H1 (cell line): ENCODE measurements around the gene ARHGEF11. TPM values are rescaled to one million over a fixed set of nuclear protein-coding genes. Genes with fewer than 3 reads are reported as not detected.

Experiments used
- CTCF ChIA-PET: fragments of 300-600 bp; sonication (Branson Sonifier 250); formaldehyde crosslinking; loops from one replicate; lab custom pipeline; 2021; ENCODE audit not compliant: partially characterized antibody; lab: Charles Lee
- POLR2A ChIA-PET: fragments of 300-600 bp; sonication (Branson Sonifier 250); formaldehyde crosslinking; loops from one replicate; lab custom pipeline; 2021; ENCODE audit warnings: inconsistent platforms; ENCODE audit not compliant: partially characterized antibody; lab: Charles Lee
- DNase-seq, 2 experiments: peaks; one replicate each; pipeline versions ENCODE4 v3.0.0 to v3.0.0-alpha.2; 2010 to 2022; ENCODE audit warnings: low spot score in 2 of 2, low read depth in 1 of 2, mixed read lengths in 1 of 2
- FAIRE-seq: peaks from 2 replicates; lab custom pipeline; 2011; peaks lifted over from hg19 to GRCh38; lab: Jason Lieb, UNC
- H2AFZ ChIP-seq: 2 replicates; pipeline ENCODE4 v1.8.1; 2012; ENCODE audit warnings: low read length, inconsistent platforms
- H2AK5ac ChIP-seq: 2 replicates; pipeline ENCODE4 v1.6.1; 2013; ENCODE audit warnings: low read depth, low read length
- H2BK120ac ChIP-seq: replicated peaks from 2 replicates; pipeline ENCODE3; 2013; ENCODE audit warnings: low read depth, low read length, inconsistent platforms
- H2BK12ac ChIP-seq: 2 replicates; pipeline ENCODE4 v1.6.1; 2013; ENCODE audit warnings: low read depth, low read length
- H2BK15ac ChIP-seq: 2 replicates; pipeline ENCODE4 v1.6.1; 2013; ENCODE audit warnings: low read length
- H2BK20ac ChIP-seq: 2 replicates; pipeline ENCODE4 v1.6.1; 2013; ENCODE audit warnings: low read length
- H2BK5ac ChIP-seq: 2 replicates; pipeline ENCODE4 v1.6.1; 2013; ENCODE audit warnings: low read depth, low read length
- H3K14ac ChIP-seq: 2 replicates; pipeline ENCODE4 v1.6.1; 2013; ENCODE audit warnings: inconsistent platforms; ENCODE audit not compliant: insufficient read length
- H3K18ac ChIP-seq: 2 replicates; pipeline ENCODE4 v1.6.1; 2013; ENCODE audit warnings: low read length; ENCODE audit errors: extremely low read depth
- H3K23ac ChIP-seq: 2 replicates; pipeline ENCODE4 v1.6.1; 2013; ENCODE audit warnings: inconsistent platforms; ENCODE audit not compliant: insufficient read length
- H3K23me2 ChIP-seq: 2 replicates; pipeline ENCODE4 v1.6.1; 2013; ENCODE audit warnings: low read depth, low read length
- H3K27ac ChIP-seq: 2 replicates; pipeline ENCODE4 v1.6.1; 2011; ENCODE audit warnings: low read depth, low read length, inconsistent platforms
- H3K27me3 ChIP-seq, 4 experiments: replicated peaks in 1 of 4; 1 replicate in 1 of 4; 2 replicates in 3 of 4; pipeline versions ENCODE4 v1.6.1 to v1.8.1; 2011 to 2013; ENCODE audit warnings: low read length in 3 of 4, mild to moderate bottlenecking in 3 of 4, inconsistent platforms in 2 of 4, mixed read lengths in 2 of 4, moderate library complexity in 1 of 4; ENCODE audit not compliant: control insufficient read depth in 3 of 4, insufficient read depth in 3 of 4; ENCODE audit errors: extremely low read depth in 1 of 4
- H3K36me3 ChIP-seq, 4 experiments: 2 replicates each; pipeline versions ENCODE4 v1.6.1 to v1.8.1; 2011 to 2013; ENCODE audit warnings: mild to moderate bottlenecking in 4 of 4, low read length in 3 of 4, moderate library complexity in 2 of 4, control low read depth in 1 of 4, inconsistent platforms in 1 of 4; ENCODE audit not compliant: insufficient read depth in 4 of 4, control insufficient read depth in 2 of 4
- H3K4ac ChIP-seq: replicated peaks from 2 replicates; pipeline ENCODE3; 2013; ENCODE audit warnings: low read length, low read depth, mixed read lengths, inconsistent platforms; ENCODE audit not compliant: insufficient read length
- H3K4me1 ChIP-seq, 4 experiments: replicated peaks in 1 of 4; 1 replicate in 1 of 4; 2 replicates in 3 of 4; pipeline versions ENCODE4 v1.6.1 to v1.8.1; 2011 to 2013; ENCODE audit warnings: low read length in 3 of 4, inconsistent platforms in 2 of 4, mixed read lengths in 1 of 4; ENCODE audit not compliant: insufficient read depth in 4 of 4, control insufficient read depth in 3 of 4
- H3K4me2 ChIP-seq, 2 experiments: 2 replicates each; pipeline versions ENCODE4 v1.6.1 to v1.8.1; 2011 to 2013; ENCODE audit warnings: low read depth in 2 of 2, low read length in 2 of 2, control low read depth in 1 of 2, inconsistent platforms in 1 of 2, mild to moderate bottlenecking in 1 of 2; ENCODE audit not compliant: insufficient read depth in 1 of 2
- H3K4me3 ChIP-seq, 4 experiments: fragments of 200-600, 300-600 bp in 1 of 4; sonication (generic), shearing (Covaris generic), sonication (Bioruptor Twin) in 1 of 4; 2 replicates each; pipeline versions ENCODE4 v1.5.1 to v1.8.1; 2011 to 2016; ENCODE audit warnings: low read length in 4 of 4, low read depth in 3 of 4, control low read depth in 2 of 4, inconsistent platforms in 2 of 4, mild to moderate bottlenecking in 2 of 4, mixed read lengths in 1 of 4, moderate library complexity in 1 of 4; ENCODE audit not compliant: insufficient read depth in 2 of 4; ENCODE audit errors: extremely low read depth in 1 of 4
- H3K56ac ChIP-seq: replicated peaks from 2 replicates; pipeline ENCODE3; 2013; ENCODE audit warnings: low read depth, mild to moderate bottlenecking, mixed read lengths, low read length, inconsistent platforms; ENCODE audit not compliant: insufficient read length
- H3K79me1 ChIP-seq: 2 replicates; pipeline ENCODE4 v1.6.1; 2013; ENCODE audit warnings: low read depth, low read length, control low read depth
- H3K79me2 ChIP-seq, 2 experiments: 2 replicates each; pipeline versions ENCODE4 v1.6.1 to v1.8.1; 2012 to 2013; ENCODE audit warnings: low read length in 2 of 2, mild to moderate bottlenecking in 2 of 2, inconsistent platforms in 1 of 2; ENCODE audit not compliant: insufficient read depth in 2 of 2, control insufficient read depth in 1 of 2
- H3K9ac ChIP-seq, 4 experiments: replicated peaks in 1 of 4; 1 replicate in 1 of 4; 2 replicates in 3 of 4; pipeline versions ENCODE4 v1.6.1 to v1.8.1; 2011 to 2013; ENCODE audit warnings: low read depth in 3 of 4, low read length in 3 of 4, control low read depth in 2 of 4, mild to moderate bottlenecking in 2 of 4, moderate library complexity in 2 of 4, inconsistent platforms in 1 of 4; ENCODE audit errors: extremely low read depth in 1 of 4
- H3K9me3 ChIP-seq, 2 experiments: 2 replicates each; pipeline versions ENCODE4 v1.6.1 to v1.8.1; 2012 to 2013; ENCODE audit warnings: mild to moderate bottlenecking in 2 of 2, moderate library complexity in 2 of 2, control low read depth in 1 of 2, inconsistent platforms in 1 of 2, low read depth in 1 of 2, low read length in 1 of 2, mixed read lengths in 1 of 2; ENCODE audit not compliant: insufficient read depth in 2 of 2
- H4K20me1 ChIP-seq, 2 experiments: replicated peaks in 1 of 2; 2 replicates each; pipeline versions ENCODE3 to v1.8.1; 2011 to 2013; ENCODE audit warnings: inconsistent platforms in 2 of 2, low read length in 2 of 2, mild to moderate bottlenecking in 1 of 2; ENCODE audit not compliant: insufficient read depth in 2 of 2, control insufficient read depth in 1 of 2
- H4K5ac ChIP-seq: 2 replicates; pipeline ENCODE4 v1.6.1; 2013; ENCODE audit warnings: low read length, low read depth, mixed read lengths, inconsistent platforms; ENCODE audit not compliant: insufficient read length
- H4K8ac ChIP-seq: 2 replicates; pipeline ENCODE4 v1.8.0; 2013; ENCODE audit warnings: mild to moderate bottlenecking, moderate library complexity, low read length, inconsistent platforms; ENCODE audit not compliant: insufficient read depth; ENCODE audit errors: extremely low read depth
- H4K91ac ChIP-seq: replicated peaks from 2 replicates; pipeline ENCODE3; 2013; ENCODE audit warnings: low read length, mixed read lengths, inconsistent platforms; ENCODE audit not compliant: insufficient read length
- CBX8 ChIP-seq: fragments of 300-800, 300-1000 bp; sonication (generic); IDR thresholded peaks from 2 replicates; pipeline ENCODE4 v1.7.1; 2016; ENCODE audit warnings: low read depth, low read length, borderline replicate concordance
- CHD1 ChIP-seq: IDR thresholded peaks from 2 replicates; pipeline ENCODE4 v1.6.1; 2012; ENCODE audit warnings: low read depth, low read length, improper control_type of control experiment
- EGR1 ChIP-seq: IDR thresholded peaks from 2 replicates; pipeline ENCODE4 v1.6.1; 2011; ENCODE audit warnings: low read depth, low read length, borderline replicate concordance
- EP300 ChIP-seq, 2 experiments: IDR thresholded peaks; 1 replicate in 1 of 2; 2 replicates in 1 of 2; pipeline ENCODE4 v1.6.1; 2011 to 2012; ENCODE audit warnings: low read depth in 2 of 2, low read length in 2 of 2, mild to moderate bottlenecking in 2 of 2, borderline replicate concordance in 1 of 2, inconsistent platforms in 1 of 2, moderate library complexity in 1 of 2
- GABPA ChIP-seq: IDR thresholded peaks from 2 replicates; pipeline ENCODE4 v1.6.1; 2011; ENCODE audit warnings: mild to moderate bottlenecking, low read length, moderate library complexity, borderline replicate concordance; ENCODE audit not compliant: insufficient read depth
- JUN ChIP-seq: IDR thresholded peaks from 2 replicates; pipeline ENCODE4 v1.6.1; 2011; ENCODE audit warnings: low read depth, mild to moderate bottlenecking, improper control_type of control experiment, low read length
- MAFK ChIP-seq: IDR thresholded peaks from 2 replicates; pipeline ENCODE4 v1.6.1; 2012; ENCODE audit warnings: low read depth, mild to moderate bottlenecking, improper control_type of control experiment, low read length
- SP2 ChIP-seq: IDR thresholded peaks from 2 replicates; pipeline ENCODE4 v1.6.1; 2012; ENCODE audit warnings: mild to moderate bottlenecking, low read length, inconsistent platforms
- WGBS, 2 experiments: shearing (Covaris generic) in 1 of 2; methylation state at CpG; one replicate each; pipeline versions ENCODE4 v1.1.6 to v1.1.7; 2013 to 2015; ENCODE audit warnings: low lambda C conversion rate in 2 of 2, mixed read lengths in 2 of 2, inconsistent platforms in 1 of 2, low coverage in 1 of 2, missing lambda C conversion rate in 1 of 2; ENCODE audit not compliant: insufficient replicate concordance in 2 of 2, insufficient coverage in 1 of 2, insufficient read length in 1 of 2; ENCODE audit errors: extremely low coverage in 1 of 2, missing lambda C conversion rate in 1 of 2; 5-methylcytosine and 5-hydroxymethylcytosine counted together
- polyA plus RNA-seq, 7 experiments: library from polyadenylated mRNA; depleted of rRNA in 3 of 7; stranded (reverse) in 5 of 7; unstranded in 2 of 7; fragments of >200 nt in 5 of 7; fragments of 200-250 nt in 2 of 7; gene quantifications; 1 replicate in 5 of 7; 2 replicates in 1 of 7; 4 replicates in 1 of 7; pipeline versions ENCODE4 v1.2.1 to v1.2.3, GENCODE V29; 2011 to 2013; ENCODE audit warnings: missing spikeins in 2 of 7, mixed read lengths in 2 of 7
- total RNA-seq: library from RNA; stranded (reverse); fragmentation: NEBNext Ultra II Directional; extraction: Animal tissue kit (Norgen Biotek cat#: 25700); gene quantifications from 2 replicates; pipeline ENCODE4 v1.2.1, GENCODE V29; 2021
- TF ChIP-seq, protein P1 (sequence below): IDR thresholded peaks from 2 replicates; pipeline ENCODE4 v1.6.1; 2011; ENCODE audit warnings: low read depth, mild to moderate bottlenecking, low read length; ENCODE audit not compliant: insufficient read depth
- TF ChIP-seq, protein P2 (sequence below): IDR thresholded peaks from 2 replicates; pipeline ENCODE4 v1.6.1; 2011; ENCODE audit warnings: low read length, improper control_type of control experiment

ARHGEF11 gene
- total and polyA plus RNA-seq, 2 of the 8 experiments (the other 6 are each of a cell fraction or from before 2014, with no cell fraction given): 19.9 to 33.1 TPM

DNA sequence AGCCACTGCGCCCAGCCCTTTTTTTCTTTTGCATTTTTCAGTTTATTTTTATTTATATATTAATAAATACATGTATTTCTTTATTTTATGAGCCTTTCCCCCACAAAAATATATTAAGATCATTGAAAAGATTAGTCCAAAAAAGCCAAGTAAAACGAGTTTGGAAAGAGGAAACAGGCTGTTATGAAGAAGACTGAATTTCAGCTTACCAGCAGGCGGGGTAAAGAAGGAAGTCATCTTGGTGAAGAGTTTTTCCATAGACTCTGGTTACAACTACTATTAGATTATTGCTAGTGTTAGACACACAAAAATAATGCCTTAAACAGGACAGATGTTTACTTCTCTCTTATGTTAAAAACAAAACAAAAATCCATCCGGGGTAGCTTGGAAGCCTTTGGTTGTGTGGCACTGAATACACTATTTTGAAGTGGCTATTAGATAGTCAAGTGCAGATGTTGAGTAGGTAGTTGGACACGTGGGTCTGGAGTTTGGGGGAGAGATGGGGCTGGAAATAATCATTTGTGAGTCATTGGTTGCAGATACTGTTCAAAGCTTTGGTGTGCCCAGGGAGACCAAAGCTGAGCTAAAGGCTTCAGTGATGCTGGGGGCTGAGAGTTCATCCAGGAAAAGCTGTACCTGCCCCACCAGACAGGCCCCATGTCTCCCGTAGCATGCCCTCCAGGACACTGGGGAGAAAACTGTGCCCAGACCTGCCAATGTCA is 133.8 kb downstream of the ARHGEF11 start:
- DNase-seq (no peak), FAIRE-seq (no peak)
- no peak overlapping the region for H3K4me2 ChIP-seq
- H3K14ac ChIP-seq: no peak overlapping the region
- H3K27ac ChIP-seq: no peak overlapping the region
- H2BK120ac ChIP-seq: no peak overlapping the region
- H3K56ac ChIP-seq: no peak overlapping the region
- no peaks in the 10 kb centered on the region for H3K36me3 ChIP-seq
- no peak overlapping the region for H4K91ac ChIP-seq
- no peak overlapping the region for H2BK5ac ChIP-seq
- H2BK20ac ChIP-seq: no peak overlapping the region
- H3K27me3 ChIP-seq: peaks cover 0 to 15% (median 11%) of the 10 kb centered on the region in 4 experiments; a peak in 6 of 7 replicates
- 75% methylated on average over 6 of the region's 6 CpGs; no CpG with 5 or more reads in 1 of the 2 experiments for WGBS, 2 experiments
- H4K8ac ChIP-seq: no peak overlapping the region
- H2AK5ac ChIP-seq: no peak overlapping the region
- CTCF ChIA-PET: interaction anchor here (0.9 to 4.5 kb wide), 11 partner anchors 7 to 223 kb away, joined by 3 to 73 read pairs (median 5); no protein-coding TSS in a partner anchor
- no peak overlapping the region for H2BK15ac ChIP-seq
- no peaks in the 10 kb centered on the region for H3K9me3 ChIP-seq
- H3K9ac ChIP-seq: no peak overlapping the region
- no peak overlapping the region for H2AFZ ChIP-seq
- no peak overlapping the region for H2BK12ac ChIP-seq
- no peak overlapping the region for H3K4ac ChIP-seq
- no peak overlapping the region for H3K4me3 ChIP-seq
- no peak overlapping the region for H3K23ac ChIP-seq
- H3K18ac ChIP-seq: no peak overlapping the region
- peaks cover 3% of the 10 kb centered on the region; the same call in 1 of the 2 replicates for H3K23me2 ChIP-seq
- peaks cover 0 to 6% of the 10 kb centered on the region in 2 experiments for H4K20me1 ChIP-seq
- POLR2A ChIA-PET: interaction anchor here (0.7 kb wide), 1 partner anchor 12 kb away, joined by 3 read pairs; no protein-coding TSS in a partner anchor
- H3K79me1 ChIP-seq: no peaks in the 10 kb centered on the region
- H3K4me1 ChIP-seq: peaks cover 2 to 12% (median 10%) of the 10 kb centered on the region in 4 experiments
- no peaks in the 10 kb centered on the region for H3K79me2 ChIP-seq
- no peak overlapping the region for H4K5ac ChIP-seq
- TF ChIP-seq JUN: no peak
- TF ChIP-seq MAFK: no peak
- TF ChIP-seq GABPA: no peak
- TF ChIP-seq CHD1: no peak
- no peak for TF ChIP-seq CBX8
- TF ChIP-seq SP2: no peak
- TF ChIP-seq, protein P1, sequence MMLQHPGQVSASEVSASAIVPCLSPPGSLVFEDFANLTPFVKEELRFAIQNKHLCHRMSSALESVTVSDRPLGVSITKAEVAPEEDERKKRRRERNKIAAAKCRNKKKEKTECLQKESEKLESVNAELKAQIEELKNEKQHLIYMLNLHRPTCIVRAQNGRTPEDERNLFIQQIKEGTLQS: no peak
- TF ChIP-seq EP300 (IDR thresholded peaks at IDR 0.05; ENCODE audit: borderline replicate concordance in 1 of 2, low read depth in 2 of 2, low read length in 2 of 2): no peak
- TF ChIP-seq, protein P2, sequence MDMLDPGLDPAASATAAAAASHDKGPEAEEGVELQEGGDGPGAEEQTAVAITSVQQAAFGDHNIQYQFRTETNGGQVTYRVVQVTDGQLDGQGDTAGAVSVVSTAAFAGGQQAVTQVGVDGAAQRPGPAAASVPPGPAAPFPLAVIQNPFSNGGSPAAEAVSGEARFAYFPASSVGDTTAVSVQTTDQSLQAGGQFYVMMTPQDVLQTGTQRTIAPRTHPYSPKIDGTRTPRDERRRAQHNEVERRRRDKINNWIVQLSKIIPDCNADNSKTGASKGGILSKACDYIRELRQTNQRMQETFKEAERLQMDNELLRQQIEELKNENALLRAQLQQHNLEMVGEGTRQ: no peak
- no peak for TF ChIP-seq EGR1
